Measurements from ENCODE around the gene PDCD4. TPM values are rescaled to one million over a fixed set of nuclear protein-coding genes. Genes with fewer than 3 reads are reported as not detected.

Gene PDCD4
- total and polyA plus RNA-seq, 9 of the 15 experiments (the other 6 are each of a cell fraction or from before 2014, with no cell fraction given), result 12.9 to 44.1 (median 33.7) TPM

DNA sequence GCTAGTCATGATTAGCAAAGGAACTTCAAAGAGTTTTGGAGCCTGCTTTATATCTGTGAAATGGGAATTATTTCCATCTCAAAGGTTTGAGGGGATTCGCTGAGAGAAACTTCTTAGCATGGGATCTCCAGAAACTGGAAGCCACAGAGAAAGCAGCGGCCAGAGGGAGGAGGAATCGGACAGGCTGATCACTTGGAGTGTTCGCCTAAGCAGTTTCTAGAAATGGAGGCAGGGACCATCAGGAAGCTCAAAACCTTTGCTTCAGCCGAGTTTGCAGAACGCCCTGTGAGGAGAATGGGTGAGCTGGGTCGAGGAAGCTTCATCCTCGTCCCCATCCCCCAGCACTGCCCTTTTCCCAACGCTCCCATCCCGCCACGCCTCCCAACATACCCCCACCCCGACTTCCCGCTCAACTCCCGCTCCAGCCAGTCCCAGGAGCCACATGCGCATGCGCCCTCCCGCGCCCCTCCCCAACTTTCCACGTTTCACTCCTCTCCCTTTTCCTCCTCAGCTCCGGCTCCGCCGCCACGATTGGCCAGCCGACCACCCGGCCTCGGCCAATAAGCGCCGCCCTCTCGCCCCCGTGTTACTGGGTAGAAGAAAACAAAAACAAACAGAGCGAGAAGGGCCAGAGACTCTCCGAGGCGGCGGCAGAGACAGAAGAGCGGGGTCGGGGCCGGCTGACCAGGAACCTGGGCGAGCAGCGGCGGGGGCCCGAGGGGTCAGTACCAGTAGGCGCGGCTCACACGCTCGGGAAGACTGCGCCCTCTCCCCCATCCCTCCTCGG lies at the start of gene PDCD4 (continued):
- TF ChIP-seq MAFF (IDR thresholded peaks at IDR 0.05; ENCODE audit: low read length), result no peak
- TF ChIP-seq CBX3 (IDR thresholded peaks at IDR 0.05; ENCODE audit: borderline replicate concordance in 1 of 2, low read length in 2 of 2), result no peak
- TF ChIP-seq ZNF583 (CRISPR knock-in tag; IDR thresholded peaks at IDR 0.05), result no peak
- TF ChIP-seq, protein P1, sequence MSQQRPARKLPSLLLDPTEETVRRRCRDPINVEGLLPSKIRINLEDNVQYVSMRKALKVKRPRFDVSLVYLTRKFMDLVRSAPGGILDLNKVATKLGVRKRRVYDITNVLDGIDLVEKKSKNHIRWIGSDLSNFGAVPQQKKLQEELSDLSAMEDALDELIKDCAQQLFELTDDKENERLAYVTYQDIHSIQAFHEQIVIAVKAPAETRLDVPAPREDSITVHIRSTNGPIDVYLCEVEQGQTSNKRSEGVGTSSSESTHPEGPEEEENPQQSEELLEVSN (IDR thresholded peaks at IDR 0.05; ENCODE audit: borderline replicate concordance in 1 of 2, extremely low read depth in 1 of 2, insufficient read depth in 1 of 2, insufficient read length in 1 of 2, low read depth in 1 of 2, low read length in 1 of 2, poor library complexity in 1 of 2, severe bottlenecking in 1 of 2), result peak; percentile 79 to 84
- TF ChIP-seq ILK (tag; IDR thresholded peaks at IDR 0.05; ENCODE audit: borderline replicate concordance, low read depth), result no peak
- TF ChIP-seq NFIC (IDR thresholded peaks at IDR 0.05), result no peak
- peak in 1 of 2 experiments; percentile 77; a peak in 3 of 4 replicates for TF ChIP-seq MAZ (CRISPR knock-in tag; conservative IDR thresholded peaks at IDR 0.05 in 1 of 2, IDR thresholded peaks at IDR 0.05 in 1 of 2)
- no peak for TF ChIP-seq NUFIP1 (IDR thresholded peaks at IDR 0.05; ENCODE audit: partially characterized antibody)
- TF ChIP-seq, protein P2, sequence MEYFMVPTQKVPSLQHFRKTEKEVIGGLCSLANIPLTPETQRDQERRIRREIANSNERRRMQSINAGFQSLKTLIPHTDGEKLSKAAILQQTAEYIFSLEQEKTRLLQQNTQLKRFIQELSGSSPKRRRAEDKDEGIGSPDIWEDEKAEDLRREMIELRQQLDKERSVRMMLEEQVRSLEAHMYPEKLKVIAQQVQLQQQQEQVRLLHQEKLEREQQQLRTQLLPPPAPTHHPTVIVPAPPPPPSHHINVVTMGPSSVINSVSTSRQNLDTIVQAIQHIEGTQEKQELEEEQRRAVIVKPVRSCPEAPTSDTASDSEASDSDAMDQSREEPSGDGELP (CRISPR knock-in tag; IDR thresholded peaks at IDR 0.05; ENCODE audit: borderline replicate concordance), result no peak; the same call in 1 of the 2 replicates
- TF ChIP-seq DNMT1 (IDR thresholded peaks at IDR 0.05), result no peak
- peak; percentile 92 for TF ChIP-seq RBFOX2 (IDR thresholded peaks at IDR 0.05; ENCODE audit: low read depth, low read length)
- no peak for TF ChIP-seq ZNF445 (CRISPR knock-in tag; IDR thresholded peaks at IDR 0.05; ENCODE audit: low read depth)
- TF ChIP-seq BCL6 (CRISPR knock-in tag; IDR thresholded peaks at IDR 0.05), result no peak
- no peak for TF ChIP-seq SNRNP70 (optimal IDR thresholded peaks at IDR 0.05; ENCODE audit: low read depth, low read length)
- TF ChIP-seq CBX8 (IDR thresholded peaks at IDR 0.05; ENCODE audit: borderline replicate concordance, extremely low read depth, low read depth, low read length, poor library complexity, severe bottlenecking), result no peak
- 0 out of 2 replicates have a peak, but pooled peaks have one; percentile 42 for TF ChIP-seq FOXJ2 (tag; IDR thresholded peaks at IDR 0.05)
- peak; percentile 75 for TF ChIP-seq SUPT5H (IDR thresholded peaks at IDR 0.05)
- no peak for TF ChIP-seq PHTF2 (CRISPR knock-in tag; IDR thresholded peaks at IDR 0.05)
- TF ChIP-seq ZNF507 (tag; conservative IDR thresholded peaks at IDR 0.05), result no peak
- TF ChIP-seq JUNB (CRISPR knock-in tag; conservative IDR thresholded peaks at IDR 0.05), result no peak
- no peak for TF ChIP-seq CAMTA2 (CRISPR knock-in tag; conservative IDR thresholded peaks at IDR 0.05)
- 0 out of 2 replicates have a peak, but pooled peaks have one; percentile 35 for TF ChIP-seq MYC (IDR thresholded peaks at IDR 0.05; ENCODE audit: low read depth, low read length)
- TF ChIP-seq MYC (CRISPR knock-in tag; IDR thresholded peaks at IDR 0.05; ENCODE audit: borderline replicate concordance, low read depth), result no peak
- TF ChIP-seq HNRNPK (IDR thresholded peaks at IDR 0.05; ENCODE audit: low read depth, low read length, poor library complexity, severe bottlenecking), result no peak
- peak; percentile 16; the same call in 1 of the 2 replicates for TF ChIP-seq PML (IDR thresholded peaks at IDR 0.05; ENCODE audit: low read length)
- no peak for TF ChIP-seq CHD4 (IDR thresholded peaks at IDR 0.05; ENCODE audit: insufficient read depth, insufficient replicate concordance, low read depth, low read length, poor library complexity, severe bottlenecking)
- peak; percentile 32 for TF ChIP-seq NFYB (IDR thresholded peaks at IDR 0.05; ENCODE audit: extremely low read depth, insufficient read length)
- no peak for TF ChIP-seq DIDO1 (tag; IDR thresholded peaks at IDR 0.05; ENCODE audit: low read depth)
